ENCODE results near the gene TSC2.
"Not testable (repeated sequence)": the region's sequence is repeated elsewhere in the genome, so short reads cannot be mapped to it uniquely, and the experiment has no call there.

The TSC2 gene

GRCh38 chr16:2106211-2106610, 58.4 kb downstream of the TSC2 start:
- not testable (repeated sequence) for H3K27me3 Mint-ChIP-seq; ATAC-seq (replicated peaks); H3K4me3 Mint-ChIP-seq; H3K9me3 Mint-ChIP-seq; DNase-seq; H3K4me1 Mint-ChIP-seq; H3K27ac Mint-ChIP-seq
- H3K36me3 Mint-ChIP-seq, result peaks cover 12 to 21% of the 10 kb centered on the region in 2 donors

GRCh38 chr16:2107121-2107790, 59.5 kb downstream of the TSC2 start:
- ATAC-seq (replicated peaks); DNase-seq: not testable (repeated sequence)
- H3K36me3 Mint-ChIP-seq, result peaks cover 8 to 21% of the 10 kb centered on the region in 2 donors

GRCh38 chr16:2107791-2108125, 60.0 kb downstream of the TSC2 start:
- H3K27ac Mint-ChIP-seq; H3K4me3 Mint-ChIP-seq; H3K4me1 Mint-ChIP-seq; H3K9me3 Mint-ChIP-seq; H3K27me3 Mint-ChIP-seq; ATAC-seq (replicated peaks); DNase-seq: not testable (repeated sequence)
- peaks cover 9 to 22% of the 10 kb centered on the region in 2 donors for H3K36me3 Mint-ChIP-seq

More at GRCh38 chr16:2107121-2107790, 59.5 kb downstream of the TSC2 start:
- not testable (repeated sequence) for H3K9me3 Mint-ChIP-seq, H3K4me3 Mint-ChIP-seq, H3K27me3 Mint-ChIP-seq, H3K4me1 Mint-ChIP-seq, H3K27ac Mint-ChIP-seq

GRCh38 chr16:2108446-2109270, 60.9 kb downstream of the TSC2 start:
- not testable (repeated sequence) for H3K9me3 Mint-ChIP-seq; H3K27ac Mint-ChIP-seq; H3K4me3 Mint-ChIP-seq; H3K27me3 Mint-ChIP-seq; ATAC-seq (replicated peaks); DNase-seq; H3K4me1 Mint-ChIP-seq
- H3K36me3 Mint-ChIP-seq, result peaks cover 13 to 15% of the 10 kb centered on the region in 2 donors

- not testable (repeated sequence) for H3K27me3 Mint-ChIP-seq; H3K4me1 Mint-ChIP-seq; ATAC-seq (replicated peaks); DNase-seq; H3K9me3 Mint-ChIP-seq; H3K4me3 Mint-ChIP-seq; H3K27ac Mint-ChIP-seq
- peaks cover 13 to 15% of the 10 kb centered on the region in 2 donors for H3K36me3 Mint-ChIP-seq
Measured at GRCh38 chr16:2109271-2109580, 61.4 kb downstream of the TSC2 start.

GRCh38 chr16:2109872-2110271, 62.1 kb downstream of the TSC2 start:
- not testable (repeated sequence) for H3K4me3 Mint-ChIP-seq; H3K27me3 Mint-ChIP-seq; H3K9me3 Mint-ChIP-seq; DNase-seq; ATAC-seq (replicated peaks); H3K4me1 Mint-ChIP-seq; H3K27ac Mint-ChIP-seq
- peaks cover 15% of the 10 kb centered on the region in 2 donors for H3K36me3 Mint-ChIP-seq

GRCh38 chr16:2110332-2111008, 62.7 kb downstream of the TSC2 start:
- H3K9me3 Mint-ChIP-seq; H3K27me3 Mint-ChIP-seq; H3K4me1 Mint-ChIP-seq; H3K27ac Mint-ChIP-seq; DNase-seq; H3K4me3 Mint-ChIP-seq; ATAC-seq (replicated peaks): not testable (repeated sequence)
- H3K36me3 Mint-ChIP-seq, result peaks cover 12 to 17% of the 10 kb centered on the region in 2 donors

- ATAC-seq (replicated peaks); H3K4me3 Mint-ChIP-seq: not testable (repeated sequence)
Measured at GRCh38 chr16:2111009-2111353, 63.2 kb downstream of the TSC2 start.

GRCh38 chr16:2111412-2112335, 63.9 kb downstream of the TSC2 start:
- not testable (repeated sequence) for H3K4me1 Mint-ChIP-seq, H3K4me3 Mint-ChIP-seq

More at GRCh38 chr16:2111009-2111353, 63.2 kb downstream of the TSC2 start:
- not testable (repeated sequence) for H3K9me3 Mint-ChIP-seq, H3K27ac Mint-ChIP-seq, DNase-seq, H3K4me1 Mint-ChIP-seq, H3K27me3 Mint-ChIP-seq
- H3K36me3 Mint-ChIP-seq, result peaks cover 12 to 17% of the 10 kb centered on the region in 2 donors

GRCh38 chr16:2112539-2113106, 64.8 kb downstream of the TSC2 start:
- not testable (repeated sequence) for H3K27ac Mint-ChIP-seq; H3K4me1 Mint-ChIP-seq; H3K27me3 Mint-ChIP-seq; H3K4me3 Mint-ChIP-seq; ATAC-seq (replicated peaks); H3K9me3 Mint-ChIP-seq; DNase-seq
- H3K36me3 Mint-ChIP-seq, result peaks cover 10 to 13% of the 10 kb centered on the region in 2 donors

More at GRCh38 chr16:2111412-2112335, 63.9 kb downstream of the TSC2 start:
- not testable (repeated sequence) for H3K9me3 Mint-ChIP-seq; H3K27ac Mint-ChIP-seq; ATAC-seq (replicated peaks); H3K27me3 Mint-ChIP-seq; DNase-seq
- peaks cover 13 to 17% of the 10 kb centered on the region in 2 donors for H3K36me3 Mint-ChIP-seq

- not testable (repeated sequence) for H3K4me3 Mint-ChIP-seq; H3K4me1 Mint-ChIP-seq; H3K27me3 Mint-ChIP-seq; DNase-seq; ATAC-seq (replicated peaks); H3K9me3 Mint-ChIP-seq; H3K27ac Mint-ChIP-seq
- H3K36me3 Mint-ChIP-seq, result peaks cover 10 to 12% of the 10 kb centered on the region in 2 donors
Measured at GRCh38 chr16:2114225-2114624, 66.4 kb downstream of the TSC2 start.

GRCh38 chr16:2114885-2115590, 67.3 kb downstream of the TSC2 start:
- H3K9me3 Mint-ChIP-seq; ATAC-seq (replicated peaks); H3K27me3 Mint-ChIP-seq; DNase-seq; H3K4me3 Mint-ChIP-seq; H3K4me1 Mint-ChIP-seq: not testable (repeated sequence)
- peaks cover 10 to 12% of the 10 kb centered on the region in 2 donors for H3K36me3 Mint-ChIP-seq
- H3K27ac Mint-ChIP-seq, result peak overlapping the region; percentile 59

- H3K4me3 Mint-ChIP-seq, result no peak overlapping the region
- peaks cover 10 to 12% of the 10 kb centered on the region in 2 donors for H3K36me3 Mint-ChIP-seq
- H3K27ac Mint-ChIP-seq, result no peak overlapping the region
- no peaks in the 10 kb centered on the region for H3K9me3 Mint-ChIP-seq
- no peaks in the 10 kb centered on the region for H3K27me3 Mint-ChIP-seq
- ATAC-seq (replicated peaks), result no peak
- DNase-seq, result no peak
- H3K4me1 Mint-ChIP-seq, result peaks cover 0 to 2% of the 10 kb centered on the region in 2 donors
Measured at GRCh38 chr16:2115591-2115973, 67.8 kb downstream of the TSC2 start.
